Gastrocnemius medialis (tissue), 4 donors: ENCODE results near the gene PLCXD1.

ENCODE experiments used
- CTCF ChIP-seq, 5 experiments: fragments of 450-650 bp in 3 of 5; fragments of 200-600 bp in 2 of 5; sonication (generic) in 2 of 5; IDR thresholded peaks in 4 of 5; conservative IDR thresholded peaks in 1 of 5; 1 replicate in 4 of 5; 2 replicates in 1 of 5; pipeline ENCODE4 v1.5.1; 2016 to 2019; ENCODE audit warnings: antibody characterized with exemption in 5 of 5, mild to moderate bottlenecking in 3 of 5, moderate library complexity in 3 of 5
- POLR2A ChIP-seq, 2 donors: fragments of 450-650 bp; IDR thresholded peaks; one replicate each; pipeline ENCODE4 v1.6.1; 2017; ENCODE audit warnings: antibody characterized with exemption in 2 of 2, mild to moderate bottlenecking in 2 of 2, moderate library complexity in 2 of 2

- TF ChIP-seq CTCF (IDR thresholded peaks at IDR 0.05 in 4 of 5, conservative IDR thresholded peaks at IDR 0.05 in 1 of 5) (no peak), POLR2A (IDR thresholded peaks at IDR 0.05) (no peak)
These were observed 19.8 kb upstream of the PLCXD1 start for GRCh38 chrX:261167-261918.
